ENCODE data around the gene SERPINB6. TPM values are rescaled to one million over a fixed set of nuclear protein-coding genes. Genes with fewer than 3 reads are reported as not detected.
"Not testable (repeated sequence)": the region's sequence is repeated elsewhere in the genome, so short reads cannot be mapped to it uniquely, and the experiment has no call there.

SERPINB6 gene
- total RNA-seq, 1 experiment from 2014 or later: 34.1 TPM

DNA sequence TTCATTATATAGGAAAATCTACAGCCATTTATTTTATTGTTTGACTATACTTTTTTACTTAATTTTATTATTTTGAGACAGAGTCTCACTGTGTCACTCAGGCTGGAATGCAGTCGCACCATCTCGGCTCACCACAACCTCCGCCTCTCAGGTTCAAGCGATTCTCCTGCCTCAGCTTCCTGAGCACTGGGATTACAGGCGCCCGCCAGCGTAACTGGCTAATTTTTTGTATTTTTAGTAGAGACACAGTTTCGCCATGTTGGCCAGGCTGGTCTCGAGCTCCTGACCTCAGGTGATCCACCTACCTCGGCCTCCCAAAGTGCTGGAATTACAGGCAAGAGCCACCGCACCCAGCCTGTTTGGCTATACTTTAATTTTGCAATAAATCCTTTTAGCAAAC lies 38.5 kb downstream of the SERPINB6 start:
- H3K36me3 ChIP-seq (replicated peaks; ENCODE audit: control insufficient read depth, insufficient read depth, low read length); H3K27me3 ChIP-seq (ENCODE audit: control insufficient read depth, insufficient read depth, low read length); DNase-seq; H3K4me3 ChIP-seq (ENCODE audit: insufficient read depth, low read depth, low read length): not testable (repeated sequence)

DNA sequence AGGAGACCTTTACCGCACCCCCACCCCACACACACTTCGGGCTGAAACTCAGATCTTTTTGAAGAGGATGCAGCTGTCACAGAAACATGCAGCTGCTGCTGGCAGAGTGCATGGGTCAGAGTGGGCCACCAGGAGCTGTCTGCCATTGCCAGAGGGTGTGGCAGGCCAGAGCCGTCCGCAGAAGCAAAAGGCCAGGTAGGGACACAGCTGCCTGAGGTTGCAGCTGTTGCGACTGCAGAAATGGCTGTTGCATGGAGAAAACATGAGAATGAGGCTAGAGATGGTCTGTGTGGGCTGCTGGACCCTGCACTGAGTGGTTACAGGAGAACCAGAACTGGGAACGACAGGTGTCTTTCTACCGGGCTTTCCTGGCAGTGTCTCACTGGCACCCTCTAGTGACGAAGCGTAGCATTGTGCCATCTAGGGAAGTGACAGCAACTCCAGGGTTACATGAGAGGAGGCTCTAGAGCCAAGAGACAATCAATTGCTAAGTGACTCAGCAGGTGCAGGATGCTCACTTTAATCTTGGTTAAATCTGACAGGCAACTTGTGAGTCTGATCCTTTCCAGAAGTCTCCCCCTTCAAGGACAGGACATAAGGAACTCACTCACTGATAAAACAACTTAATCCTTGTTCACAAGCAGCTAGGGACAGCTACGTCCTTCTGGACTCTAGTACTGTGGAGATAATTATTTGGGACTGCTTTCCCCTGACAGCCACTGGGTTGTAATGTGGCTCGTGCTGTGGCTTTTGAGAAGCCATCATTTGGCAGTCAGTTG lies 39.2 kb downstream of the SERPINB6 start:
- Histone ChIP-seq H3K36me3 (replicated peaks; ENCODE audit: control insufficient read depth, insufficient read depth, low read length) (no peaks in the 10 kb centered on the region), H3K27me3 (ENCODE audit: control insufficient read depth, insufficient read depth, low read length) (no peaks in the 10 kb centered on the region), H3K4me3 (ENCODE audit: insufficient read depth, low read depth, low read length) (no peak overlapping the region)
- peak; percentile 89 for DNase-seq

DNA sequence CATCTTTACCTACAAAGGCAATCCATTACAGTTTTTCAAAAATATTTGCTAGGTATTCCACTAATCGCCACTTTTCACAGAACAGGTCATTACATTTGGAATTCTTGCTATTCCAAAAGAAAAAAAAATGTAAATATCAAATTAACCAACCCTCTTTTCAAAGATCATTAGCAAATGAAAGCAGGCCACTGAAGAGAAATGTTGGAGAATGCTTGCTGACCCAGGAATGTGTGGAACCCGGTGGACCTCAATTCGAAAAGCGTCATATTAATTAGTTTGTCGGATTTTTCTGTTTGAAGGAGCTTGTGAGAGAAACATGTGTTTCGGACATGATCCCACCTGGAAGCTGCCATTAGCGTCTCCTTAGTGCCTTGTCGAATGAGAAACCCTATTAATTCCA lies 40.3 kb downstream of the SERPINB6 start:
- Histone ChIP-seq H3K4me3 (ENCODE audit: insufficient read depth, low read depth, low read length) (no peak overlapping the region), H3K36me3 (replicated peaks; ENCODE audit: control insufficient read depth, insufficient read depth, low read length) (no peaks in the 10 kb centered on the region), H3K27me3 (ENCODE audit: control insufficient read depth, insufficient read depth, low read length) (no peaks in the 10 kb centered on the region)
- DNase-seq: no peak

DNA sequence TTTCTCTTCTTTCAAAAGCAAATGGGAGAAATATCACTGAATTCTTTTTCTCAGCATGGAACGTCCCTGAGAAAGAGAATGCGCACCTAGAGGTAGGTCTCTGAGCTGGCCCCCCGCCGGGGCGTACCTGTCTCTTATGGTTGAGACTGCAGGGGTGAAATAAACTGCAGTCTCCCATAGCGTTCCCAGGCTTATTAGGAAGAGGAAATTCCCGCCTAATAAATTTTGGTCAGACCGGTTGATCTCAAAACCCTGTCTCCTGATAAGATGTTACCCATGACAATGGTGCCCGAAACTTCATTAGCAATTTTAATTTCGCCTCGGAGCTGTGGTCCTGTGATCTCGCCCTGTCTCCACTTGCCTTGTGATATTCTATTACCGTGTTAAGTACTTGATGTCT lies 43.4 kb downstream of the SERPINB6 start:
- H3K36me3 ChIP-seq (replicated peaks; ENCODE audit: control insufficient read depth, insufficient read depth, low read length); DNase-seq; H3K4me3 ChIP-seq (ENCODE audit: insufficient read depth, low read depth, low read length); H3K27me3 ChIP-seq (ENCODE audit: control insufficient read depth, insufficient read depth, low read length): not testable (repeated sequence)

DNA sequence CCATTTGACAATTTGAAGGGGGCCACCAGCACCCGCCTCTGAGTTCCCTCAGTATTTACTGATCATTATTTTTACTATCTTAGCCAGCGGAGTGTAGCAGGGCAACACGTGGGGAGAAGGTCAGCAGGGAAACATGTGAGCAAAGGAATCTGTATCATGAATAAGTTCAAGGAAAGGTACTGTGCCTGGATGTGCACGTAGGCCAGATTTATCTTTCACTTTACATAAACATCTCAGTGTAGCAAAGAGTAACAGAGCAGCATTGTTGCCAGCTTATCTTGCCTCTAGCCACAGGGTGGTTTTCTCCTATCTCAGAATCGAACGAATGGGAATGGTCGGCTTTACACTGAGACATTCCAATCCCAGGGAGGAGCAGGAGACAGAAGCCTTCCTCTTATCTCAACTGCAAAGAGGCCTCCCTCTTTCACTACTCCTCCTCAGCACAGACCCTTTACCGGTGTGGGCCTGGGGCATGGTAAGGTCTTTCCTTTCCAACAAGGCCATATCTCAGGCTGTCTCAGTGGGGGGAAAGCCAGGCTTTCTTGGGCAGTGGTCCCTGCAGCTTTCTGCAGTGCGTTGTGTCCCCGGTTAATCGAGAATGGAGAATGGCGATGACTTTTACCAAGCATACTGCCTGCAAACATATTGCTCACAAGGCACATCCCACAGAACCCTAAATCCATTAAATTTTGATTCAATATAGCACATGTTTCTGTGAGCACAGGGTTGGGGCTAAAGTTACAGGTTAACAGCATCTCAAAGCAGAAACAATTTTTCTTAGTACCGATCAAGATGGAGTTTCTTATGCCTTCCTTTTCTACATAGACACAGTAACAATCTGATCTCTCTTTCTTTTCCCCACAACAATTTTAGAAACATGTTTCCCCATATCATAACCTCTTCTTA lies 45.3 kb downstream of the SERPINB6 start:
- H3K27me3 ChIP-seq (ENCODE audit: control insufficient read depth, insufficient read depth, low read length); DNase-seq; H3K4me3 ChIP-seq (ENCODE audit: insufficient read depth, low read depth, low read length); H3K36me3 ChIP-seq (replicated peaks; ENCODE audit: control insufficient read depth, insufficient read depth, low read length): not testable (repeated sequence)

DNA sequence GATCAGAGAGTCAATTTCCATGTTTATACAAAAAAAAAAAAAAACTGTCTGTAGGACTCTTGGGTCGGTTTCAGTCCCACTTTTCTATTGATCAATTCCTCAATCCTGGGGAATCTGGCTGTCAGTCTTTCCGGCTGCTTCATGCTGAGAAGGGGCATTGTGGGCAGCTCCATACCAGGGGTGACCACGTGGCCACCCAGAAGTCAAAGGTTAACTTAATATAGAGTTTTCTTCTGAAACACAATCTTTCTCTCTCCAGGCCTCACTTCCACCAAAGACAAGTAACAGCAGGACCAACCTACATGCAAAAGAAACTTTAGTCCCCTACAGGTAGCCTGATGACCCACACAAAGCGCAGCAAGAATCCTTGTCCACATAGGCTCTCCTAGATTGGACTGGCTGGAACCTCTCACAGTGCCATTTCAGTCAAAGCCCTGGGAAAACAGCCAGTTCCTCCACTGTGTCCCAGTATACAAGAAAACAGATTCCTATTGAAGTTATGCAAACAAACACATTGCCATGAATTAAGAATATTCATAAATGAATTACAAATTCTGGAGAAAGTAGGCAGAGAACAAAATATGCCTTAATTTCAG lies 49.7 kb downstream of the SERPINB6 start:
- no peak overlapping the region for H3K4me3 ChIP-seq (ENCODE audit: insufficient read depth, low read depth, low read length)
- no peaks in the 10 kb centered on the region for H3K27me3 ChIP-seq (ENCODE audit: control insufficient read depth, insufficient read depth, low read length)
- no peaks in the 10 kb centered on the region for H3K36me3 ChIP-seq (replicated peaks; ENCODE audit: control insufficient read depth, insufficient read depth, low read length)
- no peak for DNase-seq

DNA sequence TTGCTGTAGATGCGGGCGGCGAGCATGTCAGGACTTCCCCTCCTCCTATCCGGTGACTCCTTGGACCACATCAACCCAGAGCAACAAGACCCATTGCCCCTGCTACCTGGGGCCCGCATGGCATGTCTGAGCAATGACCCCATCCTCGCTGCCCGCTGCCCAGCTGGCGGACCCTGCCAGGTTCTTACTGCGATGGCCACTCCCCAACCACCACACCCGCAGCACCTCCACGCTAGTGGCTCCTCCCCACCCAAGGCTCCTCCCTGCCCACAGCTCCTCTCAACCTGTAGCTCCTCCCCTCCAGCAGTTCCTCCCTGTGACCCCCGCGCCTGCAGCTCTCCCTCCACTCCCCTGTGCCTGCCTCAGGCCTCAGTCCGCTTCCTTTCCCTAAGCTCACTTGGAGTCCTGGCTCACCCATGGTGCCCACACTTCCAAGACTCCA lies 50.7 kb downstream of the SERPINB6 start:
- no peak for DNase-seq
- H3K27me3 ChIP-seq (ENCODE audit: control insufficient read depth, insufficient read depth, low read length): no peaks in the 10 kb centered on the region
- H3K36me3 ChIP-seq (replicated peaks; ENCODE audit: control insufficient read depth, insufficient read depth, low read length): no peaks in the 10 kb centered on the region

DNA sequence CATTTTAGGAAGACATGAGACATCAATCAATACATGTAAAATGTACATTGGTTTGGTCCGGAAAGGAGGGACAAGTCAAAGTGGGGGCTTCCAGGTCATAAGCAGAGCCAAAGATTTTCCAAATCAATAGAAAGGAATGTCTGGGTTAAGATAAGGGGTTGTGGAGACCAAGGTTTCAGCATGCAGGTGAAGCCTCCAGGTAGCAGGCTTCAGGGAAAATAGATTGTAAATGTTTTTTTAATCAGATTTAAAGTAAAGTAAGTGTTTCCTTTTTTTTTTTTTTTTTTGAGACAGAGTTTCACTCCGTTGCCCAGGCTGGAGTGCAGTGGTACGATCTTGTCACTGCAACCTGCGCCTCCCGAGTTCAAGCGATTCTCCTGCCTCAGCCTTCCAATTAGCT lies 51.5 kb downstream of the SERPINB6 start:
- DNase-seq: no peak
- no peak overlapping the region for H3K4me3 ChIP-seq (ENCODE audit: insufficient read depth, low read depth, low read length)
- no peaks in the 10 kb centered on the region for H3K27me3 ChIP-seq (ENCODE audit: control insufficient read depth, insufficient read depth, low read length)
- no peaks in the 10 kb centered on the region for H3K36me3 ChIP-seq (replicated peaks; ENCODE audit: control insufficient read depth, insufficient read depth, low read length)

More for the DNA sequence above, 50.7 kb downstream of the SERPINB6 start:
- no peak overlapping the region for H3K4me3 ChIP-seq (ENCODE audit: insufficient read depth, low read depth, low read length)

DNA sequence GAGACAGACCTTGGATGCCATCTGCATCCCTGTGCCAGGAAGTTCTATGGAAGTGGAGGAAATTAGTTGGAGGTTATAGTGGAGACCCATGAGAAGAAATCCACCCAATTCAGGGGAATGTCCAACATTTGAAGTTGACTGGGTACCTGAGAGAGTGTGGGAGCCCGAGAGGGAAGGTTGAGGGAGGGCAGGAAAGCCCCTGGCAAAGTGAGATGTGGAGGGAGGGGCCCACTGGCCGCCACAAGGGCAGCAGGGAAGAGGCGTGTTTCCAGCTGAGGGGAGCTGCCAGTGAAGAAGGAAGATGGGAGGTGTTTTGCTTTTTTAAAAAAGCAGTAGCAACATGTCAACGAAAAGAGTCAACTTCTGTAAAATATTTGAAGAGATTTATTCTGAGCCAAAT lies 52.0 kb downstream of the SERPINB6 start:
- no peaks in the 10 kb centered on the region for H3K27me3 ChIP-seq (ENCODE audit: control insufficient read depth, insufficient read depth, low read length)
- no peak overlapping the region for H3K4me3 ChIP-seq (ENCODE audit: insufficient read depth, low read depth, low read length)
- DNase-seq: no peak
- no peaks in the 10 kb centered on the region for H3K36me3 ChIP-seq (replicated peaks; ENCODE audit: control insufficient read depth, insufficient read depth, low read length)

DNA sequence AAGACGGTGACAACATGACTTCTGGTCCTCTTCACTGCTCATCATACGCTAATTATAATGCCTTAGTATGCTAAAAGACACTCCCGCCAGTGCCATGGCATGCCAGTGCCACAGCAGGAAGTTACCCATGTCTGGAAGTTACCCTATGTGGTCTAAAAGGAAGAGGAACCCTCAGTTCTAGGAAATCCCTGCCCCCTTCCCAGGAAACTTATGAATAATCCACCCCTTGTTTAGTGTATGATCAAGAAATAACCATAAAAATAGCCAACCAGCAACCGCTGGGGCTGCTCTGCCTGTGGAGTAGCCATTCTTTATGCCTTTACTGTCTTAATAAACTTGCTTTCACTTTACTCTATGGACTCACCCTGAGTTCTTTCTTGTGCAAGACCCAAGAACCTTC lies 52.4 kb downstream of the SERPINB6 start:
- no peak overlapping the region for H3K4me3 ChIP-seq (ENCODE audit: insufficient read depth, low read depth, low read length)
- DNase-seq: no peak
- H3K36me3 ChIP-seq (replicated peaks; ENCODE audit: control insufficient read depth, insufficient read depth, low read length): no peaks in the 10 kb centered on the region
- H3K27me3 ChIP-seq (ENCODE audit: control insufficient read depth, insufficient read depth, low read length): no peaks in the 10 kb centered on the region

DNA sequence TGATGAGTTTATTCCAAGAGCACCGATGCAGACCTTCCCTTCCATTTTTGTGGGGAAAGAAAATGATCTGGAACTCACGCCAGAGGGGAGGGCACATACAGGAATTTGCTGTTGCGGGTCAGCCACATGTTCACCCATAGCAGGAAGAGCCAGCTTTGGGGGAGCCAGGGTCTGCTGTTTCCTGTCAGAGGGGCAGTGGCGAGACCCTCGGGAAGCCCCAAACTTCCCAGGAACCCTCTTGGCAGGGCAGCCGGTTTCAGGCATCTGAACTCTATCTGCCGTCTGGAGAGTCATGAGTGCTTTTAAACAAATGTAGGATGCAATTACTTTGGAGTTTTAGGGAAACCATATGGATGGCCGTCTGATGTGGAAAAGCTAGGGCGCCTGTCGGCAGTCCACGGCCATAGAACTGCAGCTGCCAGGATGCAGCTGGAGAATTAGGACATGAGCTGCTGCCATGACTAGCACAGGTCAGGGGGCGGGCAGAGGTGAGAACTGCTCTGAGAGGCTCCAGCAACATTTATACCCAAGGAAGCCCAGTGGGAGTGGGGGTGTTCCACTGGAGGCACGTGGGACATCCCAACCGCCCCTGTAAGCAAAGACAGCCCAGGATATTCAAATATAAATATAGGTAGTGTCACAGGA lies 53.4 kb downstream of the SERPINB6 start:
- DNase-seq: no peak
- no peaks in the 10 kb centered on the region for H3K27me3 ChIP-seq (ENCODE audit: control insufficient read depth, insufficient read depth, low read length)
- H3K4me3 ChIP-seq (ENCODE audit: insufficient read depth, low read depth, low read length): no peak overlapping the region
- H3K36me3 ChIP-seq (replicated peaks; ENCODE audit: control insufficient read depth, insufficient read depth, low read length): no peaks in the 10 kb centered on the region

DNA sequence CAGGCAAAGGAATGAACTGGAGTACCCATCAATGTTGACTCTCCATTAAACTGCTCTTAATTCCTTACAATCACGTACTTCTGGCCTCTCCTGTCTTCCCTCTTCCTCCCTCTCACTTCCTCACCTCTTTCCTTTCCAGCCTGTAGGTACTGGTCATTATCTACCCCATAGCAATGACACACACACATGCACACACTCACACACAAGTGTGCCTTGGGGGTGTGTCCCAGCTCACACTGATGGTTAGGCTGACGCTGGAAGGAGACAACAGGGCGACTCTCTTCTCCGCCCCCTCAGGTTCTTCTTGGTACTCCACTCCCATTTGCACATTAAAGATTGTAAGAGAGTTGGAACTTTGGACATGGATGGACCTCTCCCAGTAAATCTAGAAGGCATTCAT lies 54.3 kb downstream of the SERPINB6 start:
- no peaks in the 10 kb centered on the region for H3K36me3 ChIP-seq (replicated peaks; ENCODE audit: control insufficient read depth, insufficient read depth, low read length)
- no peaks in the 10 kb centered on the region for H3K27me3 ChIP-seq (ENCODE audit: control insufficient read depth, insufficient read depth, low read length)
- H3K4me3 ChIP-seq (ENCODE audit: insufficient read depth, low read depth, low read length): no peak overlapping the region
- no peak for DNase-seq

DNA sequence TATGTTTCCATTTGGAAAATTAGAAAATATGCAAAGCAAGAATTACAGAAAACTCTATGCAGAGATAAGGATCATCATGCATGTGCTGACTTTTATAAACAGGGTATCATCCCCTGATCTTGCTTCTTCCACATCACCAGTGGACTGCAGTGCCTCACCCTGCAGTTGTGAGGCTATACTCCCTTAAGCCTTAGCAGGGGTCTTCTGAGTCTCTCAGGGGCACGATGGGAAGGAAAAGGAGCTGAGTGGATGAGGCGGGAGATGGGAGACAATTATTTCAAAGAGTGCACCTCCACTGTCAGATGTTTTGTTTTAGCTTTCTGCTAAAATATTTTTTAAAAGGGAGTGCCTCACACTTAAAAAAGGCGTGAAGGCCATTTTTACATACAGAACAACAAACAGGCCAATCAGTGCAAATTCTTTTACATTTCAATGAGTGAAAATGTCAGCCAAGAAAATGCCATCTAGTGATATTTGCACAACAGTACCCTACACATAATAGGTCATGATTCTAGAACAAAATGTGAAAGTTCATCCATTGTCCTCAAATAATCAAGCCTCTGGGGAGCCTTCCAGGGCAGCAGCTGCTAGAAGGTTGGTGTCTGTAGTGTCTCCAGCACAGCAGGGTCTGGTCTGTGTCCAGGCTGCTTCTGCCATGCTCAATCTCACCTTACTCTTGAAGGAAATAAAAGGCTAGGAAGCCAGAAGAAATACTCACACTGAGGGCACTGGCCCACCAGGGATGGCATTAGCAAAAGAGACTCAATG lies 55.0 kb downstream of the SERPINB6 start:
- DNase-seq: no peak
- Histone ChIP-seq H3K4me3 (ENCODE audit: insufficient read depth, low read depth, low read length) (no peak overlapping the region), H3K36me3 (replicated peaks; ENCODE audit: control insufficient read depth, insufficient read depth, low read length) (no peaks in the 10 kb centered on the region), H3K27me3 (ENCODE audit: control insufficient read depth, insufficient read depth, low read length) (no peaks in the 10 kb centered on the region)

DNA sequence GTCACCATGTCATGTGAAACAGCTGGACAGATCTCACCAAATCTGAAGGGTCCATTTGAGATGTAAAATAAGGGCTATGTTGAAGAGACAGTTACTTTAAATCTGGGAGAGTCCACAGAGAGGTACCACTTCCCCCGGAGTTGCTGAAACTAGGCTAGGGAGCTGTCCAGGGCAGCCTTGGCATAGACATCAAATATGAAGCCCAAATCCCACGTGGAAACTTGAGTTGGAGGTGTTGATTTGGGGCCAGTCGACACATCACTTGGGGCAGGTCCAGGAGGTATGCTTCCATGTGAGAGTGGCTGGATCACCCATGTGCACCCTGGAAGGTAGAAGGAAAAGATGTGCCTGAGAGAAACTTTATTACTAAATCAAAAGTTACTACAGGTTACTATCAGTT lies 56.2 kb downstream of the SERPINB6 start:
- Histone ChIP-seq H3K27me3 (ENCODE audit: control insufficient read depth, insufficient read depth, low read length) (no peaks in the 10 kb centered on the region), H3K4me3 (ENCODE audit: insufficient read depth, low read depth, low read length) (no peak overlapping the region), H3K36me3 (replicated peaks; ENCODE audit: control insufficient read depth, insufficient read depth, low read length) (no peaks in the 10 kb centered on the region)
- no peak for DNase-seq
